UCSD-AML1 (cell line): ENCODE results near the gene STRN3.

ENCODE experiments used
- DNase-seq: peaks from one replicate; lab custom pipeline; 2025; ENCODE audit not compliant: unreplicated experiment; lab: John Stamatoyannopoulos, UW

Gene STRN3

DNA sequence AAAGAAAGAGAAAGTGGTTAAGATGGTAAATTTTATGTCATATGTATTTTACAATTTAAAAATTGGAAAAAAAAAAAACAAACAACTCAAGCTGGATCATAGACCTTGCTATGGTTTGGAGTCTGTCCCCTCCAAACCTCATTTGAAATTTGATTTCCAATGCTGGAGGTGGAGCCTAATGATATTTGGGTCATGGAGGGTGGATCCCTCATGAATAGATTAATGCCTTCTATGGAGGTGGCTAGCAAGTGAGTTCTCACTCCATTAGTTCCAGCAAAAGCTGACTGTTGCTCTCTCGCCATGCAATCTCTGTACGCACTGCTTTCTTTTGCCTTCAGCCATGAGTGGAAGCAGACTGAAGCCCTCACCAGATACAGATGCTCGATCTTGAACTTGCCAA, 22.9 kb downstream of the STRN3 start:
- DNase-seq = no peak

DNA sequence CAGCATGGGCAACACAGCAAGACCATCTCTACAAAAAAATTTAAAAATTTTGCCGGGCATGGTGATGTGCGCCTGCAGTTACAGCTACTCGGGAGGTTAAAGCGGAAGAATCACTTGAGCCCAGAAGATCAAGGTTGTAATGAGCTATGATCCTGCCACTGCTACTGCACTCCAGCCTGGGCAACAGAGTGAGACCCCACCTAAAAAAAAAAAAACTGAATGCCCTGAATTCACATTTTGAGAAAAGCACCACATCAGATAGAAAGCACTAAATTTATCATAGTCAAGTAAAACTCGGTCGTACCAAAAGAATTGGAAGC, 24.9 kb downstream of the STRN3 start:
- DNase-seq = no peak

DNA sequence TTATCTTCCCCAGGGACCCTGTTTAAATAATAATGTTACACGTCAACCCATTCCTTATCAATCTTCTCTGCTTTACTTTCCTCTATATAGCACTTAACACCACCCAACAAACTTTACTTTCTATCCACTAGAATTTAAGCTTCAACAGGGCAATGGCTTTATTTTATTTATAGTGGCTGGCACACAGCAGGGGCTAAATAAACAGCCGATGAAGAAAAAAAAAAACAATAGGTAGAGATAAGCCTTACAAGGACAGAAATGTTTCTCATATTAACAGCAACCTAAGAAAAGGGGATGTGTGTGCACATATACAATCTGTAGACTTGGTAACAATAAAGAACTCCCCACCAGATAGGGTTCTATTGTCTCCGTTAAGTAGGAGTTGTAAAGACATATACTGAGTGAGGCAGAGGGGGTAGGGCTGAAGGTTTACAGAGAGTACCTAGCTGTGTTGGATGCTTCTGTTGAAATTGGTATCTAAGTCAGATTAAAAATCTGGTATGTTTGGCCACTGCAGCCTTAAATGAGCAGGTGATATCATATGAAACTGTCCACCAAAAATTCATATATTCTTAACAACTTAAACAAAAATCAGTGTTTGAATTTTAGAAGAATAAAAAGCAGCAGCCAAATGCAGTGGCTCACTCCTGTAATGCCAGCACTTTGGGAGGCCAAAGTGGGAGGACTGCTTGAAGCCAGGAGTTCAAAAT, 25.4 kb downstream of the STRN3 start:
- DNase-seq = no peak

DNA sequence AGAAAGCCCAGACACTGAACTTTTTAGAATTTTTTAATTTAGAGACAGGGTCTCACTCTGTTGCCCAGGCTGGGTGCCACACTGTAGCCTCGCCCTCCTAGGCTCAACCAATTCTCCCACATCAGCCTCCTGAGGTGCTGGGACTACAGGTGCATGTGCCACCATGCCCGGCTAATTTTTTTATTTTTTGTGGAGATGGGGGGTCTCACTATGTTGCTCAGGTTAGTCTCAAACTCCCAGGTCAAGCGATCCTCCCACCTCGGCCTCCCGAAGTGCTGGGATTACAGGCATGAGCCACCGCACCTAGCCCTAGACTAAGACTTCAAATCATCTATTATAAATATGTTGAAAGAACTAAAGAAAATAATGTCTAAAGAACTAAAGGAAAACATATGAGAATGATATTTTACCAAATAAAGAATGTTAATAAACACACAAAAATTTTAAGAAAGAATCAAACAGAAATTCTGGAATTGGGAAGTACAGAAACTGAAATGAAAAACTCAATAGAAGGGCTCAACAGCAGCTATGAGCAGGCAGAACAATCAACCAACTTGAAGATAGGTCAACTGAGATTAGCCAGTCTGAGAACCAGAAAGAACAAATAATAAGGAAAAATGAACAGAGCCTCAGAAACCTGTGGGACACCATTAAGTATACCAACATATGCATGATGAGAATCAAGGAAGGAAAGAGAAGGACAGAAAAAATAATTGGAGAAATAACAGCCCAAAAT, 27.0 kb downstream of the STRN3 start:
- no peak for DNase-seq

DNA sequence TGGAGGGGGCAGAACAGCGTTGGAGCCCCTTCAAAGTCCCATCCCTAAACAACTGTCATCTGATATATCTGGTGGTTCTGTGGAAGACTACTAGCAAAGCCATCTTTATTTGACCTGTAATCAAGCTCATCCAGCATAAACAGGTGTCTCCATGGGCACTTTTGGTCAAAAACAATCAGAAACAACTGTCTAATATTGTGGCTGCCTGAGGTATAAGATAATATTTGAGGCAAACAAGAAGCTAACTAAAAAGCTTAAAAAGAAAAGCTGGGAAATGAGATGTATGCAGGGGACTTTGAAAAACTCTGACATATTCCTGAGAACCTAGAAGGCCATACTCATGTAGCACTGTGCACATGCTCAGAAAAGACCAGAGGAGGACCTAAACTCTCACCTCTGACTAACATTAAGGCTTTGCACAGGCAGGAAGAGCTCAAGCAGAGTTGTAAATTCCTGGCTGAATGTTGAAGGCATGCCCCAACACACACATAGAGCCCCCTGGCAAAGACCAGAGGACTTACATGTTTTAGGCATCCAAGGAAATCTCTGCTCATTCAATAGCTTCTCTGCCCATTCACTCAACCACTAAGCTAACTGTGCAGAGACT, 28.0 kb downstream of the STRN3 start:
- no peak for DNase-seq

DNA sequence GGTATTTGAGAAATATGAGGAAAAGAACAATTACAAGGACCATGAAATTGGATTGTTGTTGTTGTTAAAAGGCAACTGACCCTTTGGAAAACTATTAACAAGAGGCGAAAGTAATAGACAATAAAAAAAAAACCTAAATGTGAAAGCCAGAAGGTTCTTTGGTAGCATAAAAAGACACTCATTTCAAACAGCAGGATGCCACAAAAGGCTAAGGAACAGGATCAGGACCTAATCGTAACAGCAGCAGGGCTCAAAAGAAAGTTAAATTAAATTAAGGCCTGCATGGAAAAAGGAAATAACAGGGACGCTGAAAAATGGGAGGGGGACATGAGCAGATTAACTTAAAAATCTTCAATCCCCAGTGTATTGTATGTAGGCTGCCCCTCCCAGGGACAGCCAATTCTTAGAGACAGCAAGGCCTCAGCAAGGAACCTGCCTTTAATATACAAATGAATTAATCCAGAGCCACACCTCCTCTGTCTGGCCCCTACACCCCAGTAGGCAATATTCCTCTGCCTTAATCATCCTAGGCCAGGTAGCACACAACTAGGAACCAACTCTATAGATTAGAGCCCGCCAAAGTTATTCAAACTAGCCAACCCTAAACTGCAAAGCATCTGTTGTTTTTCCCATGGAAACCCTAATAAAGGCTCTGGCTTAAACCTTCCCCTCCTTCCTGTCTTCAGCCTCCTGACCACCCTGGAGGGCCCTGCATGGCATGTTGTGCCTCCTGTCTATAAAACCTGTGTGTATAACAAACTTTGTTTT, 29.1 kb downstream of the STRN3 start:
- DNase-seq = no peak

DNA sequence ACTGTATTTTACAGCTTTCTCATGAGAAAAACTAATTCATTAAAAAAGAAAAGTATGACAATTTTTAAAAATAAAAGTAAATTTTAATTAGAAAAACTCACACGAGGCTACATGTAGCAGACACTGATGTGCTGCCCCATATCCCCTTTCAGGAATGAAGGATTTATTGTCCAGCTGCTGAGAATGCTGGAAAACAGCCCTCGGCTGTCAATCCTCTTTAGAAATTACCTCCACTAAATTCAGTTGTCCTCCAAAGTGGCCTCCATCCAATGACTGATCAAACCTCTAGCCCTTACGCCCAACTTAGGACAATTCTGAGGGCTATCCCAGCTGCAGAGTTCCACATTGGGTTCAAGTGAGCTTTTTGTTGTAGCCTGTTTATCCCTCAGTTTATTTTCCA, 30.5 kb downstream of the STRN3 start:
- no peak for DNase-seq

DNA sequence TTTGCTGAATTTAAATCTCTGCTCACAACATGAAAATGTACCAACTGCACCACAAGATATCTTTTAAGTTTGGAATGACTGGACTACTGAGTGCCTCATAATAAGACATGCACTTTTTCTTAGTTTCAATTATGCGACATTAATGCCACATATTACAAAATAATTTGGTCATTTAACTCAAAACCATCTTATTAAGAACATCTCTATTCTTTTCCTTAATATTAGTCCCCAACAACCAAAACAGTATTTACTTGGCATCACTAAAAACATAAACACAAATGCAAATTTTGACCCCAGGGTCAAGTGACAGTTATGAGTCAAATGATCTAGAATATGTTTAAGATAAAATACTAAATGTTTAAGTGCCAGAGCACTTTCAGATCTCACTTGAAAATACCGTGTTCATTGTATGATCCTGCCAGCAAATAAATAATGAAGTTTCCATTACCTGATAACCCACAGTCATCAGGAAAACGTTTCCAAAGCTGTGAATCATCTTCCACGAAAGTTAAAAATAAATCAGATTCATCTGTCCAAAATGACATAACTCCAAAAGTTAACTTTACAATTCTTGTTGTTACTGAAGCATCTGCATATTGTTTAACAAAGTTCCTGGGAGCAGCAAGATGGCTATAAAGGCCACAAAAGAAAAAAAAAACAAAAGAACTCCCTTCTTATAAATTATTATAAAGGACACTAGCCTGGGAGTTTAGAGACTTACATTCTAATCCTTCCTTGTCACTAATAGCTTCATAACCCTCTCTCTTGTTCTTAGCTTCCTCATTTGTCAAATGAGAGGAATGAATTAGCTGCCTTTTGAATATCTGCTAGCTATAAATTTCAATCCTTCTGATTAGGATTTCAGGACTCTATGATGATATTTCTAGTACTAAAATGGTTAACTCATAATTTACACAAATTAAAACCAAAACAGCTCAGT, 31.2 kb downstream of the STRN3 start:
- no peak for DNase-seq

DNA sequence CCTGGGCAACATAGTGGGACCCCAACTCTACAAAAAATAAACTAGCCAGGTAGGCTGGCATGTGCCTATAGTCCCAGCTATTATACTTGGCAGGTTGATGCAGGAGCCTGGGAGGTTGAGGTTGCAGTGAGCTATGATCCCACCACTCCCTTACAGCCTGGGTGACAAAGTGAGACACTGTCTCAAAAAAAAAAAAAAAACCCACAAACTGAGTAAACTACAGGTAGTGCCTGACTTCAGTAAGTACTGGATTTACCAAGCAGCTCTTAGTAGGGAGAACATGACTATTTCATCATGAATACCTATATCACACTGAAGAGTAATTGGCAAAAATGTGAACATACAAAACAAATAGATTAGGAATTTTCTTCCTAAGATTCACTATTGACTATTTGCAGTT, 33.1 kb downstream of the STRN3 start:
- no peak for DNase-seq

DNA sequence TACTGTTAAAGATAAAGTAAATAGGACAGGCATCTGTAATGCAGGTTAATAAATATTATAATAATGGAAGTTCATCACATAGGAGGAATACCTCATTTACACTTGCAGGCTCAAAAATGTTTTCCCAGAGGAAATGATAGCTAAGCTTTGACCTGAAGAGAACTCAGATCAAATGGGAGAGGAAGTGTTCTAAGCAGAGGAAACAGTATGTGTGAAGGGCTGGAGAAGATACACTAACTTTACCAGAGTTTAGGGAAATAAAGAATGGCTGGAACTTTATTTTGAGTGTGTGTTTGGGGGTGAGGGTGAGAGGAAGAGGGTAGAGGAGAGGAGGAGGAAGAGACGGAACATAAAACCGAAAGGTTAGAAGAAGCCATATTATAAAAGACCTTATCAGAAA, 34.8 kb downstream of the STRN3 start:
- no peak for DNase-seq

DNA sequence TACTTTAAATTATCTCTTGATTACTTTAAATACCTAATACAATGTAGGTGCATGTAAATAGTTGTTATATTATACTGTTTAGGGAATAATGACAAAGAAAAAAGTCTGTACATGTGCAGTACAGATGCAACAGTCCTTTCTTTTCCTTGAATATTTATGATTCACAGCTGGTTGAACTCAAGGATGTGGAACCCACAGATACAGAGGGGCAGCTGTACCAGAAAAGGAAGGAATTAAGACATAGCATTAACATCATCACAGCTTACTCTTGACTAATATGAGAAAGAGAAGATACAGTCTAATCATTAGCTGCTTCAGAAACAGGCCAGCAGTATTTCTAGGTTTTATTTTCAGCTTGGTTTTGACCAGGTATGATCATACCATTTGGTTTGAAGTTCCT, 35.4 kb downstream of the STRN3 start:
- no peak for DNase-seq

DNA sequence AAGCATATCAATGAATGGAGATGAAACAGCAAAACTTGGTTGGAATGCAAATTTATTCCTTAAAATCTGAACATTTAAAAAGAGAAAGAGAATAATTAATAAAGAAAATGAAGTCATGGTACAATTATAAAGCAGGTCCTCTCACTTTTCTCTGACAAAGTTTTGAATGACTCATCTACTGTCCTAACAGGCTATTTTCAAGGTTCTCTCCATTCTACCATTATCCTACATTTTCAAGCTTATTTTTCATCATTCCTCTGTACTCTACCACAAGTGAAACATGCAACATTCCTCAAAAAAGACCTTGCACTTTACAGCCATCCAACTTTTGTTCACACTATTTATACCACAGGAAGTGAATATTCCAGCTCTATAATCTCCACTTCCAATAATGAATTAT, 37.7 kb downstream of the STRN3 start:
- DNase-seq = no peak

DNA sequence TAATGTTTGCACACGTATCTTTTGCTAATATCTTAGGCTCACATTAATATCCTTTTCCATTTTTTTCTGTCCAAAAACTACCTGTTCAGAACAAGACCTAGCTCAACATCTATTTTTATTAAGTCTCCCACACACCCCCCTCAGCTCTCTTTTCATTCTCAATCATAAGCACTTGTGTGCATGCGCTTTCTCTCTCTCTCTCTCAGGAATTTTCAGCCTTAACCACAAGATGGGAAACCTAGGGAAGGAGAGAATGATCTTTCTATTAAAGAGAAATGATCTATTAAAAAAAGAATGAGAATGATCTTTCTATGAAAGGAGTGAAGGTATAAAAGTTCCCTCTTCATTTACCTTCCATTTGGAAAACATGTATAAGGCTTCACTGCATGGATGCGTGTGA, 40.4 kb downstream of the STRN3 start:
- no peak for DNase-seq

DNA sequence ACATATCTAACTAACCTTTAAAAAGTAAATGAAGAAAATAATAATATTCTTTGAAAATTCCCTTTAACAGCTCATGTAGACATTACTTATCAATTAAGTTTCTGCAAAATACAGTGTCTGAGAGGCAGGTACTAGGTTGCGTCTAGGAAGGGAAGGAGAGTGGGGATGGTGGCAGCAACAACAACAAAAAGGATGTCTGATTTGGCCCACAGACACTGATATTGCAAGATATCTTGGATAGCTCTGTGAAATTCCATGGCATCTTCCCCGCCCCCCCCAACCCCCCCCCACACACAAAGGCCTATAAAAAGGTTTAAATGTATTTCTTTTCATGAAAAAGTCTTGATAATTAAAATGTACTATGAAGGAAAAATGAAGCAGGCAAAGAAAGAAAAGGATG, 42.3 kb downstream of the STRN3 start:
- DNase-seq = no peak

DNA sequence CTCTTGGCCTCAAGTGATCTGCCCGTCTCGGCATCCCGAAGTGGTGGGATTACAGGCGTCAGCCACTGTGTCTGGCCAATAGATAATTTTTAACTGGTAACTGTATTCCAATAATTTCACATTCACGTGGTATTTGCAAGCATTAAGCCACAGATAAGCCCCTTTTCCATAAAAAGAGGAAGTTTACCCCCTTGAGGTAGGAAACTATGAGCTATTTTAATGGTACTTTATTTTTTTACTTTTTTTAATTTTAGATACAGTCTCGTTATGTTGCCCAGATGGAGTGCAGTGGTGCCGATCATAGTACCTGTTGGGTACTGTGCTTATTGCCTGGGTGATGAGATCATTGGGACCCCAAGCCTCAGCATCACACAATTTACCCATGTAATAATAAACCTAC, 43.6 kb downstream of the STRN3 start:
- peak; percentile 21 for DNase-seq

DNA sequence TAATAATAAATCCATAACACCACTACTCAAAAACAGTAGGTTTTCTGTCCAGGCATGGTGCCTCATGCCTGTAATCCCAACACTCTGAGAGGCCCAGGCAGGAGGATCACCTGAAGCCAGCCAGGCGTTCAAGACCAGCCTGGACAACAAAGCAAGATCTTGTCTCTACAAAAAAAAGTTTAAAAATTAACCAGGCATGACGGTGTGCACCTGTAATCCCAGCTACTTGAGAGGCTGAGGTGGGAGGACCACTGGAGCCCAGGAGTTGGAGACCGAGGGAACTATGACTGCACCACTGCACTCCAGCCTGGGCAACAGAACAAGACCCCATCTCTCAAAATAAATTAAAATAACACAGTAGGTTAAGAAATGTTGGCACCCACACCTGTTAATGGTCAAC, 45.2 kb downstream of the STRN3 start:
- no peak for DNase-seq

DNA sequence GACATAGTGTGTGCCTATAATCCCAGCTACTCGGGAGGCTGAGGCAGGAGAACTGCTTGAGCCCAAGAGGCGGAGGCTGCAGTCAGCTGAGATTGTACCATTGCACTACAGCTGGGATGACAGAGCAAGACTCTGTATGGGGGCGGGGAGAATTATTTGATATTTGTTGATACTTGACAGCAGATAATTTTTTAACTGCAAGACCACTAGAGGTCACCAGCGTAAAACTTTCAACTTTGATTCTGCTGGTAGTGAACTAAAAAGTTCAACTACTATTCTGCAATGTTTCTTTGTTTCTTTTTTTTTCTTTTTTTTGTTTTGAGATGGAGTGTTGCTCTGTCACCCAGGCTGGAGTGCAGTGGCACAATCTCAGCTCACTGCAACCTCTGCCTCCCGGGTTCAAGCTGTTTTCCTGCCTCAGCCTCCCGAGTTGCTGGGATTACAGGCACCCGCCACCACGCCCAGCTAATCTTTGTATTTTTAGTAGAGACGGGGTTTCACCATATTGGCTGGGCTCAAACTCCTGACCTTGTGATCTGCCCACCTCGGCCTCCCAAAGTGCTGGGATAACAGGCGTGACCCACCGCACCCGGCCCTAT, 46.0 kb downstream of the STRN3 start:
- peak; percentile 13 for DNase-seq

DNA sequence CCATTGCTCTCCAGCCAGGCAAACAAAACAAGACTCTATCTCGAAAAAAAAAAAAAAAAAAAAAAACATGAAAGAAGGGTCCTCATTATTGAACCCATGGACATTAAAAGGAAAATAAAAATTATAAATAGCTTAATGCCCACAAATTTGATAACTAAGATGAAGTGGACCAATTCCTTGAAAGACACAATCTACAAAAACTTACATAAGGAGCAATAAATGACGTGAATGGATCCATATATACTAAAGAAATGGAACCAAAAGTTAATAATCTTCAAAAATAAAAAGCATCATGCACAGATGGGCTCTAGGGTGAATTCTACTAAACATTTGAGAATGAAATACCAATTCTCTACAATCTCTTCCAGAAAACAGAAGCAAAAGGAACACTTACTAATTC, 48.4 kb downstream of the STRN3 start:
- no peak for DNase-seq

DNA sequence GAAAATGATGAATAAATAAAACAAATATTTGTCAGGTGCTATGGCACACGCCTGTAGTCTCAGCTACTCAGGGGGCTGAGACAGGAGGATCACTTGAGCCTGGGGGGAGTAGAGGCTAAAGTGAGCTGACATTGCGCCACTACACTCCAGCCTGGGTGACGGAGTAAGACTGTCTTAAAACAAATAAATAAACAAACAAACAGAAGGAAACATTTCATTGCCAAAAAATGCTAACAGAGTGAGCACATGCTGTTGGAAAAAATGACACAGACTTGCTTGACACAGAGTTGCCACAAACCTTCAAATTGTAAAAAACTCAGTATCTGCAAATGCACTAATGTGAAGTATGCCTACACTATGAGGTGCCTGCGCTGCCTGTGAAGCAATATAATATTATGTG, 51.6 kb downstream of the STRN3 start:
- no peak for DNase-seq

DNA sequence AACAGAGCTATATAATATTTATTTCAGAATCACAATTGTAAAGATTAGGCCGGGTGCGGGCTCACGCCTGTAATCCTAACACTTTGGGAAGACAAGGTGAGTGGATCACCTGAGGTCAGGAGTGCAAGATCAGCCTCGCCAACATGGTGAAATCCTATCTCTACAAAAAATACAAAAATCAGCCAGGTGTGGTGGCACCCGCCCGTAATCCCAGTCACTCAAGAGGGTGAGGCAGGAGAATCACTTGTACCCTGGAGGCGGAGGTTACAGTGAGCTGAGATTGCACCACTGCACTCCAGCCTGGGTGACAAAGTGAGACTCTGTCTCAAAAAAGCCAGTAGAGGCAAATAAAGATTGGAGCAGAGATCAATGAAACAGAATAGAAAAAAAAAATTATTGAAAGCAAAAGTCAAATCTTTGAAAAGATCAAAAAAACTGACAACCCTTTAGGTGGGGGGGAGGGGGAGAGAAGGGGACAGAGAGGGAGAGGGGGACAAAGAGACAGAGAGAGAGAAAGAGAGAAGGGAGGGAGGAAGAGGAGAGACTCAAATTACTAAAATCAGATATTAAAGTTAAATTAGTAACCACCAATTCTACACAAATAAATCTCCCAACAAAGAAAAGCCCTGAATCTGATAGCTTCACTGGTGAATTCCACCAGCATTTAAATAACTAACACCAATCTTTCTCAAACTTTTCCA, 53.1 kb downstream of the STRN3 start:
- no peak for DNase-seq
